ENCODE data around the gene ELOA.

DNA sequence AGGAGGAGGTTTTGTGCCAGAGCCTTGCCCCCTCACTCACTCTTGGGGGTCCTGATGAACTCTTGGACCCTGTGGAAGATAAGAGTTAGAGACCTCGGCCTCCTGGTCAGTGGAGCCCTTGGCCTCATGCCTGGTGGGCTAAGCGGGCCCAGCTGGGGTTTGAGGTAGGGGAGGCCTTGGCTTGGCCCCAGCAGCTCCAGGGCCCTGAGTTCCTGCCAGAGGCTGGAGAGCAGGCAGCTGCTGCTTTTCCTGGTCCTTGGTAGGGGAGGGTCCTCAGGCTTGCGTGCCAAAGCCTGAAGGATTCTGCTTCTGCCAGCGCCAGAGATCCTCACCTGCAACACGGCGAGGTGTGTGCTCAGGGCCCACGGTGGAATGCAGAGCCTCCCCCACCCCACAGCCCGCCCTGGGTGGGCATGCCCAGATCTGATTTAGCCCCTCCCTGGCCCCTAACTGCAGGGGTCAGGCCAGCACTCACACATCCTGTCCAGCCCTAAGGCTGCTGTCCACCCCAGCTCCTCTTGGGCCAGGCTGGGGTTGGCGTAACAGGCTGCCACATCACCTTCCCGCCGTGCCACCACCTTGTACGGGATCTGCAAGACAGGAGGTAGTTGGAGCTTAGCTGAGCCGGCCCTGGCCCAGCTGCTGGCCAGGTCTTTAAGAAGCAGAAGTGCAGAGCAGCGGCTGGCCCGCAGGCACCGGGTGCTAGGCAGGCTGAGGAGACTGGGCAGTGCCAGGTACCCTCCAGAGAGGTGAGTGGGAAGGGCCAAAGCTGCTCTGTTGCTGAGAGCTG is 52.6 kb downstream of the ELOA start:
- TF ChIP-seq PRDM10 (CRISPR knock-in tag; IDR thresholded peaks at IDR 0.05; ENCODE audit: low read depth) (no peak), CSRNP2 (CRISPR knock-in tag; conservative IDR thresholded peaks at IDR 0.05; ENCODE audit: low read depth) (no peak), ZFP90 (CRISPR knock-in tag; IDR thresholded peaks at IDR 0.05; ENCODE audit: borderline replicate concordance) (no peak), CEBPB (IDR thresholded peaks at IDR 0.05; ENCODE audit: borderline replicate concordance, low read depth, low read length) (no peak), ZBTB4 (CRISPR knock-in tag; IDR thresholded peaks at IDR 0.05; ENCODE audit: borderline replicate concordance) (no peak), MAX (IDR thresholded peaks at IDR 0.05) (no peak)
- TF ChIP-seq, protein P1, sequence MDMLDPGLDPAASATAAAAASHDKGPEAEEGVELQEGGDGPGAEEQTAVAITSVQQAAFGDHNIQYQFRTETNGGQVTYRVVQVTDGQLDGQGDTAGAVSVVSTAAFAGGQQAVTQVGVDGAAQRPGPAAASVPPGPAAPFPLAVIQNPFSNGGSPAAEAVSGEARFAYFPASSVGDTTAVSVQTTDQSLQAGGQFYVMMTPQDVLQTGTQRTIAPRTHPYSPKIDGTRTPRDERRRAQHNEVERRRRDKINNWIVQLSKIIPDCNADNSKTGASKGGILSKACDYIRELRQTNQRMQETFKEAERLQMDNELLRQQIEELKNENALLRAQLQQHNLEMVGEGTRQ (IDR thresholded peaks at IDR 0.05; ENCODE audit: low read depth, low read length) = no peak
- TF ChIP-seq, protein P1 (CRISPR knock-in tag; IDR thresholded peaks at IDR 0.05; ENCODE audit: borderline replicate concordance) = no peak
